Activated naive CD4-positive, alpha-beta T cell treated with anti-CD3 and anti-CD28 coated beads, Interleukin-2, amount 50 U/mL, for 72 hours (primary cell): Measurements from ENCODE around the gene MACROD2. TPM values are rescaled to one million over a fixed set of nuclear protein-coding genes. Genes with fewer than 3 reads are reported as not detected.

ENCODE experiments used
- ATAC-seq, 2 donors: fragments of 150-1000 bp; cut with Tn5 transposase; 2 replicates each; pipeline ENCODE4 v1.10.0; 2021; ENCODE audit warnings: mild to moderate bottlenecking in 2 of 2, moderate library complexity in 2 of 2
- DNase-seq, 2 donors: peaks; one replicate each; pipeline ENCODE4 v3.0.0; 2021 to 2022; ENCODE audit warnings: low spot score in 2 of 2
- H3K27ac Mint-ChIP-seq, 2 donors: one replicate each; pipeline ENCODE4 v1.8.0; 2022; ENCODE audit warnings: mild to moderate bottlenecking in 2 of 2, mixed read lengths in 2 of 2
- H3K36me3 Mint-ChIP-seq, 2 donors: one replicate each; pipeline ENCODE4 v1.8.0; 2022; ENCODE audit warnings: mixed read lengths in 2 of 2
- H3K9me3 Mint-ChIP-seq, 2 donors: one replicate each; pipeline ENCODE4 v1.8.0; 2022; ENCODE audit warnings: mixed read lengths in 2 of 2
- total RNA-seq, 2 donors: library from RNA; stranded (reverse); gene quantifications; one replicate each; pipeline ENCODE4 v1.2.3, GENCODE V29; 2022

MACROD2 gene
- total RNA-seq, 2 donors from 2014 or later, result not detected

- no peak for ATAC-seq
Observed at GRCh38 chr20:15297059-15297875, 1302.0 kb downstream of the MACROD2 start.

GRCh38 chr20:15302075-15302474 lies 1306.8 kb downstream of the MACROD2 start:
- Mint-ChIP-seq H3K36me3 (peaks cover 0 to 4% of the 10 kb centered on the region in 2 donors), H3K9me3 (peaks cover 13 to 28% of the 10 kb centered on the region in 2 donors), H3K27ac (no peak overlapping the region)
- DNase-seq (no peak), ATAC-seq (no peak)

More at GRCh38 chr20:15297059-15297875, 1302.0 kb downstream of the MACROD2 start:
- no peaks in the 10 kb centered on the region for H3K36me3 Mint-ChIP-seq
- no peak overlapping the region for H3K27ac Mint-ChIP-seq
- peaks cover 15 to 17% of the 10 kb centered on the region in 2 donors for H3K9me3 Mint-ChIP-seq
- no peak for DNase-seq

- no peak for DNase-seq
Observed at GRCh38 chr20:15310361-15310760, 1315.0 kb downstream of the MACROD2 start.

DNA sequence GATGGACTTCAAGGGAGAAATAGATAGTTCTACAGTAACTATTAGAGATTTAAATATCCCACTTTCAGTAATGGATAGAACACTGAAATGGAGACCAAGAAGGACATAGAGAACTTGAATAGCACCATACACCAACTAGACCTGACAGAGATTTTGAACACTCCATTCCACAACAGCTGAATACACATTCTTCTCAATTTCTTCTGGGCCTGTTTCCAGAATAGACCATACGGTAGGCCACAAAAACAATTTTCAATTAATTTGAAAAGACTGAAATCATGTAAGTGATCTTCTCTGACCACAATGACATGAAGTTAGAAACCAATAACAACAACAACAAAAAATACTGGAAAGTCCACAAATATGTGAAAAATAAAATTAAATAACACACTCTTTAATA lies 1321.2 kb downstream of the MACROD2 start:
- peaks cover 9 to 17% of the 10 kb centered on the region in 2 donors for H3K9me3 Mint-ChIP-seq
- no peak for DNase-seq
- H3K36me3 Mint-ChIP-seq, result peaks cover 0 to 5% of the 10 kb centered on the region in 2 donors
- ATAC-seq, result no peak
- H3K27ac Mint-ChIP-seq, result no peak overlapping the region

More at GRCh38 chr20:15310361-15310760, 1315.0 kb downstream of the MACROD2 start:
- Mint-ChIP-seq H3K9me3 (peaks cover 14 to 19% of the 10 kb centered on the region in 2 donors), H3K27ac (no peak overlapping the region), H3K36me3 (peaks cover 0 to 5% of the 10 kb centered on the region in 2 donors)
- no peak for ATAC-seq

- Mint-ChIP-seq H3K9me3 (peaks cover 9 to 20% of the 10 kb centered on the region in 2 donors), H3K36me3 (peaks cover 0 to 5% of the 10 kb centered on the region in 2 donors), H3K27ac (peak overlapping the region in 1 of 2 donors; percentile 55)
- ATAC-seq (no peak), DNase-seq (no peak)
Observed at GRCh38 chr20:15317546-15318232, 1322.4 kb downstream of the MACROD2 start.

DNA sequence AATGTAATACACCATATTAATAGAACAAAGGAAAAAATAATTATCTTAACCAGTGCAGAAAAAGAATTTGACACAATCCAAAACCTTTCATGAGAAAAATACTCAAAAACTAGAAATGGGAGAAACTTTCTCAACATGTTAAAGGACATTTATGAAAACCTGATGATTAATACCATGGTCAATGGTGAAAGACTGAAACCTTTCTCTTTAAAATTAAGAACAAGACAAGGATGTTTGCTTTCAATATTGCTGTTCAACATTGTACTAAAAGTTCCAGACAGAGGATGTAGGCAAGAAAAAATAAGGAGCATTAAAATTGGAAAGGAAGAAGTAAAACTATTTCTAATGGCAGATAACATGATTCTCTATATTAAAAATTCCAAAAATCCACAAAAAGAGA lies 1323.4 kb downstream of the MACROD2 start:
- Mint-ChIP-seq H3K27ac (no peak overlapping the region), H3K36me3 (peaks cover 0 to 5% of the 10 kb centered on the region in 2 donors), H3K9me3 (peaks cover 9 to 20% of the 10 kb centered on the region in 2 donors)
- DNase-seq (no peak), ATAC-seq (no peak)

DNA sequence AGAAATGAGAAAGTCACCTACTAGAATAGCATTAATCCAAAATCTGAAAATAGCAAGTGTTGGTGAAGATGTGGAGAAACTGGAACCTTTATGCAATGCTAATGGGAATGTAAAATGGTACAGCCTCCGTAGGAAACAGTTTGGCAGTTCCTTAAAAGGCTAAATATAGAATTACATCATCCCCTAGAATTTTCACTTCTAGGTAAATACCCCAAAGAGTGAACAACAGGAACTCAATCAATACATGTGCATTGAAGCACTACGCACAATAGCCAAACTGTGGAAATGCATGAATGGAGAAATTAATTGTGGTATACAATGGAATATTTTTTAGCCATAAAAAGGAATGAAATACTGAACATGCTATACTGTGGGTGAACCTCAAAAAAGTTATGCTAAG lies 1324.1 kb downstream of the MACROD2 start:
- no peak overlapping the region for H3K27ac Mint-ChIP-seq
- ATAC-seq (no peak), DNase-seq (no peak)
- peaks cover 14 to 18% of the 10 kb centered on the region in 2 donors for H3K9me3 Mint-ChIP-seq
- H3K36me3 Mint-ChIP-seq, result peaks cover 0 to 4% of the 10 kb centered on the region in 2 donors

- DNase-seq, result no peak
- ATAC-seq, result no peak
- H3K27ac Mint-ChIP-seq, result no peak overlapping the region
- no peaks in the 10 kb centered on the region for H3K36me3 Mint-ChIP-seq
- peaks cover 5 to 8% of the 10 kb centered on the region in 2 donors for H3K9me3 Mint-ChIP-seq
Observed at GRCh38 chr20:15320941-15321340, 1325.6 kb downstream of the MACROD2 start.

GRCh38 chr20:15327123-15327522 lies 1331.8 kb downstream of the MACROD2 start:
- ATAC-seq, result no peak

GRCh38 chr20:15328084-15328483 lies 1332.8 kb downstream of the MACROD2 start:
- no peak for DNase-seq
- H3K27ac Mint-ChIP-seq, result no peak overlapping the region
- no peak for ATAC-seq
- no peaks in the 10 kb centered on the region for H3K36me3 Mint-ChIP-seq
- H3K9me3 Mint-ChIP-seq, result peaks cover 9 to 10% of the 10 kb centered on the region in 2 donors

More at GRCh38 chr20:15327123-15327522, 1331.8 kb downstream of the MACROD2 start:
- peaks cover 9 to 13% of the 10 kb centered on the region in 2 donors for H3K9me3 Mint-ChIP-seq
- no peak overlapping the region for H3K27ac Mint-ChIP-seq
- no peak for DNase-seq
- no peaks in the 10 kb centered on the region for H3K36me3 Mint-ChIP-seq

DNA sequence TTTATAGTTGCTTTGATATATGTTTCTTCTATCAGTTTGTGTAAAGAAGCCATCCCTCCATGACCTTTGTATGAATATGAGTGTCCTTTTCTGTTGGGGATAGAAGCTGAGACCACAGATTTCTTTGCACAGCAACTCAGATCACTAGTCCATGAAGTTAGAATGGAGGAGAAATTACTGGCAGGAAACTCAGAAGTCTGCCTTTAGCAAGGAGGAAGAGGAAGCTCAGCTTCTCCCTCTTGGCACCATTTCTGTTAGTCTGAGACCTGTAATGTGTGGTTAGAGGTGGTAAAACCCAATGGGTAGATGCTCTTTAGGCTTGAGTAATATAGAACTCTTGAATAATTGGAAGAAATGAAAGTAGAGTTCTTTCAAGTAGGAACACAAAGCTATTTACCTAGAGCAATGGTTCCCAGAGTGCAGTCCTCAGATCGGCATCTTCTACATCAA lies 1337.4 kb downstream of the MACROD2 start:
- no peak for DNase-seq
- H3K27ac Mint-ChIP-seq, result no peak overlapping the region
- no peak for ATAC-seq
- H3K36me3 Mint-ChIP-seq, result no peaks in the 10 kb centered on the region
- peaks cover 22 to 23% of the 10 kb centered on the region in 2 donors for H3K9me3 Mint-ChIP-seq

- H3K36me3 Mint-ChIP-seq, result no peaks in the 10 kb centered on the region
- no peak overlapping the region for H3K27ac Mint-ChIP-seq
- no peak for DNase-seq
- ATAC-seq, result no peak
- peaks cover 23% of the 10 kb centered on the region in 2 donors for H3K9me3 Mint-ChIP-seq
Observed at GRCh38 chr20:15333170-15333569, 1337.9 kb downstream of the MACROD2 start.

DNA sequence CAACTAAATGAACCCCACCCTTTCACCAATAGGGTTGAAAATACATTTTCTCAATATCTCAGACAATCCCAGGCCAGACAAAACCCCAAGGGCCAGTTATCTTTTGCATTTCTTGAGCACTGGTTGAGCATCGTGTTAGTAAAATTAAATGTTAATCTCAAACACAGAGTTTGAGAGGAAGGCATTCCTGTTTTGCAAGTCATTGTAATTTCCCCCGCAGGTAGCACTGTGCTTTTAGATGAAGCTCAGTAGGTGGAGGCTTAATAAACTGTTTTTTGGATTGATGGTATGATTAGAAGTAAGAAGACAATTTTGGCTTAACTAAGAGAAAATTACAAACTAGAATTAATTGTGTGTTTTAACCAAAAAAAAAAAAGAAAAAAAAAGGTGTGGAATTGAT lies 1340.7 kb downstream of the MACROD2 start:
- ATAC-seq (no peak), DNase-seq (no peak)
- Mint-ChIP-seq H3K27ac (no peak overlapping the region), H3K36me3 (no peaks in the 10 kb centered on the region), H3K9me3 (peaks cover 23 to 25% of the 10 kb centered on the region in 2 donors)

GRCh38 chr20:15336536-15336935 lies 1341.2 kb downstream of the MACROD2 start:
- no peak overlapping the region for H3K27ac Mint-ChIP-seq
- ATAC-seq, result no peak
- H3K36me3 Mint-ChIP-seq, result no peaks in the 10 kb centered on the region
- H3K9me3 Mint-ChIP-seq, result peaks cover 23 to 25% of the 10 kb centered on the region in 2 donors
- no peak for DNase-seq

DNA sequence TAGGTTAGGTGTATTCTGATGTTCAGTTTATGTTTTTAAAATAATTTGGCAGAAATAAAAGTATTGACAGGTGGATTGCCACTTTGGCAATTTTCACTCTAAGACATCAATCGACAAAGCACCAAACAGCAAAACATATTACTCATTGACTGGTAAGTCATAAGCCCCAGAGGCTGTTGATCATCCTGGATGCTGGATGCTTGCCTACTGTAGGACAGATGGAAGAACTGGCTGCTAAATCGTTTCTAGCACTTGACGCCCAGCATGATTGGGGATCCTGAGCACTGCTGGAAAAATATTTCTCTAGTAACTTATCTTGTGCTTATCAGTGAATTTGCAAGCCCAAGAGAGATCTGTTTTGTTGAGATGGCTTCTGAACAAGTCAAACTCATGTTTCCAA lies 1343.9 kb downstream of the MACROD2 start:
- peaks cover 32 to 35% of the 10 kb centered on the region in 2 donors for H3K9me3 Mint-ChIP-seq
- no peaks in the 10 kb centered on the region for H3K36me3 Mint-ChIP-seq
- DNase-seq, result no peak
- ATAC-seq, result no peak
- no peak overlapping the region for H3K27ac Mint-ChIP-seq

DNA sequence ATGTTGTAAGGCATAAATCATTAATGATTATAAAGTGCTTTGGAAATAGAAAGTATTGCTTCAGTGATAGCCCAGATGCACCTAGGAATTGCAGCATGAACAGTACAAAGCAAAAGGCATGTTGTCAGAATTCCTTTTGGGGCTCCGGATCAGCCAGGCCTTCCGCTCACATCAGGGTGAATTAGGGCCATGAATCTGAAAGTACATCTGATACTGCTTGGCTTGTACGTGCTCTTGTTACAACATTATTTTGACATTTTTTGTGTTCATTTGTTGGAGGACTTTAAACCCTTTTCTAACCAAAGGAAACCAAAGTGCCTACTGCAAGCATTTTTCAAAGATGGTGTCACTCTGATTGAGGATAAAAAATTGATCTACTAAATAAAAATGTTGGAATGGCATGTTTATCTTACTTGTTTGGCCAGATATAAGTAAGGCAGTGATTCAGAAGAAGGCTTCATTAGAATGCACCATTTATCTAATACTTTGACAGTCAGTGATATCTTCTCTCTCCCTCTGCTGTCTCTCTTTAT lies 1347.7 kb downstream of the MACROD2 start:
- DNase-seq (no peak), ATAC-seq (no peak)
- H3K36me3 Mint-ChIP-seq, result peaks cover 0 to 1% of the 10 kb centered on the region in 2 donors
- H3K9me3 Mint-ChIP-seq, result peaks cover 14 to 20% of the 10 kb centered on the region in 2 donors
- no peak overlapping the region for H3K27ac Mint-ChIP-seq

- DNase-seq (no peak), ATAC-seq (no peak)
- Mint-ChIP-seq H3K27ac (no peak overlapping the region), H3K36me3 (peaks cover 4 to 11% of the 10 kb centered on the region in 2 donors), H3K9me3 (peaks cover 22 to 28% of the 10 kb centered on the region in 2 donors)
Observed at GRCh38 chr20:15345287-15345686, 1350.0 kb downstream of the MACROD2 start.
